Common myeloid progenitor, CD34-positive (primary cell): ENCODE results near the gene MPP7.

Experiments used
- CTCF ChIA-PET: fragments of 350-600 bp; sonication (Branson Sonifier 250); formaldehyde crosslinking; loops from one replicate; lab custom pipeline; 2021; ENCODE audit warnings: antibody characterized with exemption; lab: Charles Lee
- POLR2A ChIA-PET: fragments of 350-600 bp; sonication (Branson Sonifier 250); formaldehyde crosslinking; loops from one replicate; lab custom pipeline; 2021; ENCODE audit warnings: antibody characterized with exemption; lab: Charles Lee
- DNase-seq, 3 donors: peaks; one replicate each; pipeline versions ENCODE4 v3.0.0 to v3.0.0-alpha.2; 2013
- H3K27ac ChIP-seq, 2 experiments: 1 replicate in 1 of 2; 2 replicates in 1 of 2; pipeline ENCODE4 v1.7.0; 2013; ENCODE audit warnings: inconsistent platforms in 2 of 2, low read length in 2 of 2, mild to moderate bottlenecking in 2 of 2, low read depth in 1 of 2, moderate library complexity in 1 of 2; ENCODE audit not compliant: severe bottlenecking in 2 of 2, insufficient read depth in 1 of 2, poor library complexity in 1 of 2
- H3K27me3 ChIP-seq, 5 experiments: replicated peaks in 2 of 5; 1 replicate in 3 of 5; 2 replicates in 2 of 5; pipeline versions ENCODE4 v1.6.1 to v1.7.0; 2013; ENCODE audit warnings: low read length in 4 of 5, mild to moderate bottlenecking in 2 of 5, moderate library complexity in 2 of 5, inconsistent platforms in 1 of 5; ENCODE audit not compliant: insufficient read depth in 5 of 5, control insufficient read depth in 4 of 5
- H3K36me3 ChIP-seq, 4 experiments: 1 replicate in 2 of 4; 2 replicates in 2 of 4; pipeline versions ENCODE4 v1.6.1 to v1.7.0; 2013; ENCODE audit warnings: low read length in 3 of 4, control low read depth in 1 of 4, mild to moderate bottlenecking in 1 of 4; ENCODE audit not compliant: control insufficient read depth in 4 of 4, insufficient read depth in 4 of 4
- H3K4me1 ChIP-seq, 4 experiments: 1 replicate in 3 of 4; 2 replicates in 1 of 4; pipeline versions ENCODE4 v1.6.1 to v1.7.1; 2013; ENCODE audit warnings: low read length in 3 of 4, mild to moderate bottlenecking in 3 of 4, control low read depth in 1 of 4, inconsistent platforms in 1 of 4, moderate library complexity in 1 of 4; ENCODE audit not compliant: control insufficient read depth in 4 of 4, insufficient read depth in 4 of 4; ENCODE audit errors: control extremely low read depth in 1 of 4
- H3K4me3 ChIP-seq, 7 experiments: 1 replicate in 4 of 7; 2 replicates in 3 of 7; pipeline versions ENCODE4 v1.5.1 to v1.7.0; 2013; ENCODE audit warnings: mild to moderate bottlenecking in 7 of 7, low read length in 6 of 7, moderate library complexity in 6 of 7, inconsistent platforms in 2 of 7, low read depth in 2 of 7, control low read depth in 1 of 7; ENCODE audit not compliant: insufficient read depth in 4 of 7, control insufficient read depth in 1 of 7; ENCODE audit errors: extremely low read depth in 1 of 7
- H3K9me3 ChIP-seq, 5 experiments: 1 replicate in 4 of 5; 2 replicates in 1 of 5; pipeline versions ENCODE4 v1.6.1 to v1.7.1; 2013; ENCODE audit warnings: low read length in 4 of 5, mild to moderate bottlenecking in 2 of 5, inconsistent platforms in 1 of 5, low read depth in 1 of 5, moderate library complexity in 1 of 5; ENCODE audit not compliant: control insufficient read depth in 4 of 5, insufficient read depth in 2 of 5; ENCODE audit errors: control extremely low read depth in 1 of 5
- WGBS: methylation state at CpG from one replicate; pipeline ENCODE4 v1.1.5; 2013; ENCODE audit not compliant: insufficient coverage; 5-methylcytosine and 5-hydroxymethylcytosine counted together

The MPP7 gene

DNA sequence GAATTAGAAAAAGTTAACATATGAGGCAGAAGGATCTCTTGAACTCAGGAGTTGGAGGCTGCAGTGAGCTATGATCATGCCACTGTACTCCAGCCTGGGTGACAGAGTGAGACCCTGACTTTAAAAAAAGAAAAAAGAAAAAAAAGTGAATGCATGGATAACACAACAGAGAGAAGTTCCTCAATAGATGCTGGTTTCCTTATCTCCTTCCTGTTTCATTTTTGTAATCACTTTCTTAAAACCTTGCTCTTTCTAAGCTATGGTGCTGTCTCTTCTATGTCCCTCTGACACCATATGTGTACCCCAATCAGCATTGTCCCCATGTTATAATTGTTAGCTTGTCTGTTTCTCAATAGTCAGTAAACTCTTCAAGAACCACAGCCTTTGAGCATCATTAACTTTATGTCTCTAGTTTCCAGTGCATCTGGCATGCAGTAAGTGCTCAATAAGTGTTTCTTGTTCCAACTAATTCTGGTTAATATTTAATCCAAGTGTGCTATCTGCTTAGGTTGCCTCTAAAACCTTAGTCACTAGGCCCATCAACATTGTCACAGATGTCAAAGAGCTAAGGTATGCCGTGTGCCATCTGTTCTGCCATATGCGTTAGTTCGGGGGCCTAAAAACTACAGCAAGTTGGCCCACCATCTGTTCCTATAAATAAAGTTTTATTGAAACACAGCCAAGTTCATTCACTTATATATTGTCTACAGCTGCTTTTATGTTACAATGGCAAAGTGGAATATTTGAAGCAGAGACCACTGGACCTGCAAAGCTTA is 36.2 kb downstream of the MPP7 start:
- no peak overlapping the region for H3K4me3 ChIP-seq
- CTCF ChIA-PET, result interaction anchor here (0.9 to 3.0 kb wide), 3 partner anchors 16 to 115 kb away, joined by 3 to 11 read pairs (median 3); no protein-coding TSS in a partner anchor
- no peaks in the 10 kb centered on the region for H3K27me3 ChIP-seq
- no peak overlapping the region for H3K27ac ChIP-seq
- 86% methylated on average over 1 of the region's 3 CpGs for WGBS
- POLR2A ChIA-PET, result no interaction called here
- peaks cover 0 to 6% (median 2%) of the 10 kb centered on the region in 4 experiments for H3K4me1 ChIP-seq
- H3K36me3 ChIP-seq, result peaks cover 0 to 4% (median 0%) of the 10 kb centered on the region in 4 experiments
- no peaks in the 10 kb centered on the region for H3K9me3 ChIP-seq
- DNase-seq, result peak in 1 of 3 donors; percentile 24

DNA sequence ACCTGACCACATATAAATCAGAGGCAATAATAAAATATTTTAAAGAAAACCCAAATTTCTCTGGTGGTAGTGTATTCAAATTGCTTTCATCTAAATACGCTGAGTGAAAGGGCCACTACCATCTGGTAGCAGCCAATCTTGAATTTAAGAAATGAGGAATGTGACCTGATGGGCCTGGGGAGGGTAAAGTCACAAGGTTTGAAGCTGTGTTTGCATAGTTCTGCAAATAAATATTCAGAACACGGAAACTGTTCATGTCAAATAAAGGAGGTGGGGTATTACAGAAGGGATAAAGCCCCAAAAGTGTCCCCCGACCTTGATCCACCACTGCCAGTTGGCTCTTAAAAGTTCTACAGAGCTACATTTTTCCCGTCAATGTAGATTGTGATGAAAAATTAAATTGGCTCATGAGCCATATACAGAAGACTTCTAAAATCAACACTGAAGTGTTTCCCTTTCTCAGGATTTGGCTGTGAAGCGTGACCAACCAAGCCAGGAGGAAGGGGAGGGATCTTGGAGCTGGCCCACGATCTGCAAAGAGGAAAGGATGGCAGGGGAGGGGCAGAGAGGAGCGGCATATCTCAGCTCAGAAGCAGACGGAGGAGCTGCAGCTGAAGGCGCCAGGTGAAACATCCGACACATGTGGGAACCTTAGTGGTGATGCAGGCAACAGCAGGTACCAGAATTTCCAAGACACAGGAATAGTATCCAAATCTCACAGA is 39.6 kb downstream of the MPP7 start:
- no peaks in the 10 kb centered on the region for H3K9me3 ChIP-seq
- 89% methylated on average over 8 of the region's 10 CpGs for WGBS
- H3K27me3 ChIP-seq, result no peaks in the 10 kb centered on the region
- no peak for DNase-seq
- no peaks in the 10 kb centered on the region for H3K36me3 ChIP-seq
- no peak overlapping the region for H3K4me3 ChIP-seq
- peaks cover 0 to 6% (median 2%) of the 10 kb centered on the region in 4 experiments for H3K4me1 ChIP-seq
- POLR2A ChIA-PET, result no interaction called here
- CTCF ChIA-PET, result interaction anchor here (1.1 to 2.1 kb wide), 4 partner anchors 9 to 118 kb away, joined by 3 to 4 read pairs (median 4); no protein-coding TSS in a partner anchor
- H3K27ac ChIP-seq, result no peak overlapping the region

DNA sequence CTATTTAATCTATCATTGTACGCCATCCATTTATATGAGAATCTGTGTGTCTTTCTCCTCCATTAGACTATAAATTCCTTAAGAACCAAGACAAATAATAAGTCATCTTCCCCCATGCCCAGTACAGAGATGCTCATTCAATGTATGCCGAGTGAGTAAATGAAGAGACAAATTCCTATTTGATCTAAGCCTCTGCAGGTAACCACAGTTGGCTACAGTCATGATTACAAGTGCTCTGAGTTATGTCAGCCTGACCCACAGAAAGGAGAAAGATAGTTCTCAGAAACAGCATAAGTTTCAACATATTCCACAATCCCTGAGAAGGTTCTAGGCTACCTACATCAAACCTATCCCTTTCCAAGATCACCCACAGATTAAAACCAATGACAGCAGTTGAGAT is 46.1 kb downstream of the MPP7 start:
- Histone ChIP-seq H3K4me3 (no peak overlapping the region), H3K36me3 (no peaks in the 10 kb centered on the region), H3K27me3 (no peaks in the 10 kb centered on the region), H3K4me1 (peaks cover 0 to 5% (median 3%) of the 10 kb centered on the region in 4 experiments), H3K27ac (no peak overlapping the region), H3K9me3 (no peaks in the 10 kb centered on the region)
- 100% methylated on average over 1 of the region's 2 CpGs for WGBS
- CTCF ChIA-PET, result no interaction called here
- POLR2A ChIA-PET, result no interaction called here
- no peak for DNase-seq

DNA sequence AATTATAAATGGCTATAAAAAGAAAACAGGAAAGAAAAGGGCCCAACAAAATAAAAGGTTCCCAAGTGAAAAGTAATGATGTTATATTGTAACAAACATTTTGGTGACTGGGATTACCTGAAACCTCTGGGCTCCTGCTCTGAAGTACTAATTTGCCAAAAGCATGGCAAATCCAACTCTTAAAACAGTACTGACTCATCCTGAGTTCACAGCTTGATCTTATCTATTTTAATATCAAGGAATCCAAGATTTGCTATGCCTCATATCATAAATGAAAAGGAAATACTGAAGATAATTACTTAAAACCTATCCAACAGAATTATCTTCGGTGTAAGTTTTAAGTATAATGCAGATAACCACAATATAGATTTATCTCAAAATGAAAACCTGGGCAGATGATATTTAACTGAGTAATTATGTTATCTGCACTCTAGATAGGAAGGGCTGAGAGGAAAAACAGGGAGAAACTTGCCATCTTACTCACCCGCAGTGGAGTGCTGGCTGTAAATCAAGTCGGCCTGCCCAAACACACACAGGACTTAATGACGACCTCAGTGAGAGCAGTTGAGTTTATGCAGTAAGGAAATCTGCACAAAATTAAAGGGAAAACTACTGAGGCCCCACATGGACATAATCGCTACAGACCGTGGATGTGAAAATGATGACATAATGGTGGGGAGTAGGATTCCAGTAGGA is 48.4 kb downstream of the MPP7 start:
- CTCF ChIA-PET, result interaction anchor here (0.6 to 5.6 kb wide), 7 partner anchors 9 to 132 kb away, joined by 3 to 72 read pairs (median 5); no protein-coding TSS in a partner anchor
- Histone ChIP-seq H3K27ac (no peak overlapping the region), H3K27me3 (no peaks in the 10 kb centered on the region), H3K4me3 (peak overlapping the region in 1 of 7 experiments; percentile 33), H3K9me3 (no peaks in the 10 kb centered on the region), H3K36me3 (no peaks in the 10 kb centered on the region), H3K4me1 (peaks cover 0 to 5% (median 3%) of the 10 kb centered on the region in 4 experiments)
- peak in 2 of 3 donors; percentile 17 to 29 for DNase-seq
- POLR2A ChIA-PET, result interaction anchor here (0.7 kb wide), 1 partner anchor 97 kb away, joined by 3 read pairs; no protein-coding TSS in a partner anchor
- WGBS, result 0% methylated on average over 1 of the region's 6 CpGs

DNA sequence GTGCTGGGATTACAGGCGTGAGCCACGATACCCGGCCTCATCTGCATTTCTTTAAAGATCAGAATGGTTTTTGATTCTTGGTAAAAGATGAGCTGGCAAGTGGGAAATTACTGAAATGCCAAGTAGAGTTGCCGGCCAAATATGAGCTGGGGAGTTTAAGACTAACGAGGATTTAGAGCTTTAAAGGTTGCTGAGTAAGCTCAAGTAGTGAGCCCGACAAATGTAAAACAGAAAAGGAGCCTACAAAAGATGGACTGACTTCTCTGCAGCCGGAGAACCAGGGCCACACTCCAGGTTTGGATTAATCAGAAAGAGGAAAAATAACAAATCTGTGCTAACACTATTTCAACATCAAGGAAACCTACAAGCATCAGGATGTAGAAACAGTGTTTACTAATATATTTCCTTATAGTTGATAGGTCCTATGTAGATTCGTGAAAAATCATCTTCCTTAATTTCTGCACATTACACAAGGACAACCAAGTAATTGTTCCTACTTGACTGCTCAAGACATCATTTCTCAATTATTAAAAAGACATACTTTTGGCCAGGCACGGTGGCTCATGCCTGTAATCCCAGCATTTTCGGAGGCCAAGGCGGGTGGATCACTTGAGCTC is 49.6 kb downstream of the MPP7 start:
- H3K36me3 ChIP-seq, result no peaks in the 10 kb centered on the region
- CTCF ChIA-PET, result interaction anchor here (0.9 to 7.3 kb wide), 9 partner anchors 10 to 139 kb away, joined by 3 to 72 read pairs (median 6); partner anchors contain the start of gene MPP7
- no peak overlapping the region for H3K4me3 ChIP-seq
- 89% methylated on average over 8 of the region's 11 CpGs for WGBS
- POLR2A ChIA-PET, result no interaction called here
- H3K27ac ChIP-seq, result no peak overlapping the region
- peaks cover 5 to 9% (median 7%) of the 10 kb centered on the region in 4 experiments for H3K4me1 ChIP-seq
- H3K9me3 ChIP-seq, result no peaks in the 10 kb centered on the region
- no peaks in the 10 kb centered on the region for H3K27me3 ChIP-seq
- DNase-seq, result no peak
